ENCODE data around the gene KCNQ1OT1.

The KCNQ1OT1 gene

GRCh38 chr11:2699185-2699530 lies 636 bp downstream of the KCNQ1OT1 start:
- CTCF ChIA-PET, result no interaction called here
- Histone ChIP-seq H3K4me1 (ENCODE audit: control insufficient read depth, insufficient read depth, low read length) (no peaks in the 10 kb centered on the region), H3K27ac (ENCODE audit: extremely low read depth, low read depth, low read length) (peak overlapping the region; percentile 60; the same call in 1 of the 2 replicates), H3K36me3 (ENCODE audit: control insufficient read depth in 2 of 2, insufficient read depth in 1 of 2, low read length in 2 of 2) (peaks cover 0 to 9% of the 10 kb centered on the region in 2 experiments; a peak in 1 of 3 replicates), H3K9me3 (ENCODE audit: control insufficient read depth, insufficient read depth, low read depth, low read length) (no peaks in the 10 kb centered on the region), H3K4me3 (ENCODE audit: low read depth, low read length) (peak overlapping the region; percentile 76)
- TF ChIP-seq ZNF521 (tag by site-specific recombination; IDR thresholded peaks at IDR 0.05) (no peak), ZSCAN18 (tag by site-specific recombination; IDR thresholded peaks at IDR 0.05) (no peak), ZNF768 (tag by site-specific recombination; IDR thresholded peaks at IDR 0.05) (no peak), GLIS1 (tag by site-specific recombination; IDR thresholded peaks at IDR 0.05) (no peak), SP7 (tag by site-specific recombination; IDR thresholded peaks at IDR 0.05) (no peak), GLIS2 (tag by site-specific recombination; IDR thresholded peaks at IDR 0.05) (no peak), ZNF211 (tag by site-specific recombination; IDR thresholded peaks at IDR 0.05; ENCODE audit: low read depth) (no peak), KLF17 (tag by site-specific recombination; IDR thresholded peaks at IDR 0.05) (no peak), ZNF175 (tag by site-specific recombination; IDR thresholded peaks at IDR 0.05) (no peak), ZNF701 (tag by site-specific recombination; IDR thresholded peaks at IDR 0.05) (no peak), ZNF785 (tag by site-specific recombination; IDR thresholded peaks at IDR 0.05) (no peak)
- POLR2A ChIA-PET, result interaction anchor here (0.9 to 1.3 kb wide), 6 partner anchors 9 to 190 kb away, joined by 3 to 13 read pairs (median 5); no protein-coding TSS in a partner anchor

GRCh38 chr11:2698386-2699184 lies 1.2 kb downstream of the KCNQ1OT1 start:
- TF ChIP-seq ZNF335 (tag by site-specific recombination; conservative IDR thresholded peaks at IDR 0.05) (0 out of 2 replicates have a peak, but pooled peaks have one; percentile 23), ZSCAN18 (tag by site-specific recombination; IDR thresholded peaks at IDR 0.05) (no peak), ZNF529 (tag by site-specific recombination; IDR thresholded peaks at IDR 0.05; ENCODE audit: insufficient replicate concordance) (no peak), ZNF785 (tag by site-specific recombination; IDR thresholded peaks at IDR 0.05) (no peak), ZNF549 (tag by site-specific recombination; IDR thresholded peaks at IDR 0.05) (no peak), ZNF48 (tag by site-specific recombination; IDR thresholded peaks at IDR 0.05) (no peak), BCL6B (tag by site-specific recombination; IDR thresholded peaks at IDR 0.05) (no peak), ZNF146 (tag by site-specific recombination; IDR thresholded peaks at IDR 0.05) (no peak), ZBTB17 (tag by site-specific recombination; IDR thresholded peaks at IDR 0.05) (peak; percentile 47), ZNF658 (tag by site-specific recombination; IDR thresholded peaks at IDR 0.05) (no peak), ZNF121 (tag by site-specific recombination; IDR thresholded peaks at IDR 0.05) (no peak), ZFHX2 (tag by site-specific recombination; conservative IDR thresholded peaks at IDR 0.05) (no peak)
- Histone ChIP-seq H3K4me1 (ENCODE audit: control insufficient read depth, insufficient read depth, low read length) (no peaks in the 10 kb centered on the region), H3K4me3 (ENCODE audit: low read depth, low read length) (peak overlapping the region; percentile 76), H3K36me3 (ENCODE audit: control insufficient read depth in 2 of 2, insufficient read depth in 1 of 2, low read length in 2 of 2) (peaks cover 0 to 9% of the 10 kb centered on the region in 2 experiments; a peak in 1 of 3 replicates), H3K27ac (ENCODE audit: extremely low read depth, low read depth, low read length) (peak overlapping the region; percentile 60; the same call in 1 of the 2 replicates), H3K9me3 (ENCODE audit: control insufficient read depth, insufficient read depth, low read depth, low read length) (no peaks in the 10 kb centered on the region)
- ChIA-PET CTCF (no interaction called here), POLR2A (interaction anchor here (1.3 kb wide), 1 partner anchor 27 kb away, joined by 13 read pairs; no protein-coding TSS in a partner anchor)

Data from HEK293 (cell line).